HepG2 (cell line): ENCODE results near the gene ACTN4. TPM values are rescaled to one million over a fixed set of nuclear protein-coding genes. Genes with fewer than 3 reads are reported as not detected.
A peak's percentile ranks its signal among the peaks of the same experiment; 100 is the strongest.

Source experiments
- FOXK2 ChIP-seq: fragments of 450-650 bp; IDR thresholded peaks from 2 replicates; pipeline ENCODE4 v1.6.1; 2016
- HNF4G ChIP-seq, 2 experiments: sonication (generic) in 1 of 2; formaldehyde crosslinking in 1 of 2; IDR thresholded peaks; 2 replicates each; pipeline versions ENCODE4 v1.4.0 to v1.6.1; 2011 to 2020; ENCODE audit warnings: borderline replicate concordance in 2 of 2, low read depth in 2 of 2, mild to moderate bottlenecking in 2 of 2, low read length in 1 of 2, missing genetic modification reagents in 1 of 2, moderate library complexity in 1 of 2
- MEIS1 ChIP-seq: sonication (generic); formaldehyde crosslinking; IDR thresholded peaks from 2 replicates; pipeline ENCODE4 v1.9.0; 2021; ENCODE audit warnings: mild to moderate bottlenecking, missing genetic modification reagents, moderate library complexity, borderline replicate concordance
- NONO ChIP-seq, 2 experiments: fragments of 450-650 bp in 1 of 2; sonication (generic) in 1 of 2; formaldehyde crosslinking in 1 of 2; IDR thresholded peaks in 1 of 2; conservative IDR thresholded peaks in 1 of 2; 2 replicates each; pipeline versions ENCODE4 v1.6.1 to v1.8.0; 2017 to 2022; ENCODE audit warnings: mild to moderate bottlenecking in 1 of 2, missing genetic modification reagents in 1 of 2, moderate library complexity in 1 of 2
- SMAD9 ChIP-seq: sonication (generic); formaldehyde crosslinking; IDR thresholded peaks from 2 replicates; pipeline ENCODE4 v1.5.1; 2020; ENCODE audit warnings: mild to moderate bottlenecking, missing genetic modification reagents
- ZNF235 ChIP-seq: sonication (generic); formaldehyde crosslinking; IDR thresholded peaks from 2 replicates; pipeline ENCODE4 v1.8.1; 2023; ENCODE audit warnings: mild to moderate bottlenecking, missing genetic modification reagents, borderline replicate concordance
- ZNF567 ChIP-seq: sonication (generic); formaldehyde crosslinking; IDR thresholded peaks from 2 replicates; pipeline ENCODE4 v1.8.1; 2023; ENCODE audit warnings: mild to moderate bottlenecking, missing genetic modification reagents, borderline replicate concordance
- ZNF776 ChIP-seq: sonication (generic); formaldehyde crosslinking; IDR thresholded peaks from 2 replicates; pipeline ENCODE4 v1.4.0; 2020; ENCODE audit warnings: mild to moderate bottlenecking, missing genetic modification reagents
- ZNF841 ChIP-seq: sonication (generic); formaldehyde crosslinking; IDR thresholded peaks from 2 replicates; pipeline ENCODE4 v1.8.1; 2023; ENCODE audit warnings: missing genetic modification reagents, borderline replicate concordance
- polyA plus RNA-seq, 8 experiments: library from polyadenylated mRNA; depleted of rRNA in 3 of 8; stranded (reverse) in 7 of 8; unstranded in 1 of 8; fragments of >200 nt; fragmentation: Illumina TruSeq in 4 of 8; extraction: Trizol in 4 of 8; gene quantifications; 2 replicates each; pipeline versions ENCODE4 v1.2.1 to v1.2.3, GENCODE V29; 2011 to 2016; ENCODE audit warnings: low read depth in 4 of 8, missing spikeins in 1 of 8, mixed read lengths in 1 of 8; ENCODE audit not compliant: insufficient read depth in 1 of 8
- total RNA-seq, 5 experiments: library from RNA; depleted of rRNA; stranded (reverse); fragments of >200 nt; fragmentation: Illumina TruSeq; extraction: Trizol; gene quantifications; 2 replicates each; pipeline ENCODE4 v1.2.3, GENCODE V29; 2016; ENCODE audit warnings: low read depth in 1 of 5
- TF ChIP-seq, protein P1 (sequence below): sonication (generic); formaldehyde crosslinking; conservative IDR thresholded peaks from 2 replicates; pipeline ENCODE4 v1.4.0; 2020; ENCODE audit warnings: missing genetic modification reagents
- TF ChIP-seq, protein P2 (sequence below): sonication (generic); formaldehyde crosslinking; IDR thresholded peaks from 2 replicates; pipeline ENCODE4 v1.5.1; 2020; ENCODE audit warnings: missing genetic modification reagents, mild to moderate bottlenecking, borderline replicate concordance
- TF ChIP-seq, protein P3 (sequence below): sonication (generic); formaldehyde crosslinking; IDR thresholded peaks from 2 replicates; pipeline ENCODE4 v1.4.0; 2020; ENCODE audit warnings: missing genetic modification reagents
- TF ChIP-seq, protein P4 (sequence below): sonication (generic); formaldehyde crosslinking; IDR thresholded peaks from 2 replicates; pipeline ENCODE4 v1.8.1; 2023; ENCODE audit warnings: mild to moderate bottlenecking, missing genetic modification reagents
- TF ChIP-seq, protein P5 (sequence below): sonication (generic); formaldehyde crosslinking; IDR thresholded peaks from 2 replicates; pipeline ENCODE4 v1.9.0; 2022; ENCODE audit warnings: low read depth, missing genetic modification reagents

The ACTN4 gene
- total and polyA plus RNA-seq, 2 of the 13 experiments (the other 11 are each of a cell fraction or from before 2014, with no cell fraction given): 171 to 192 TPM

DNA sequence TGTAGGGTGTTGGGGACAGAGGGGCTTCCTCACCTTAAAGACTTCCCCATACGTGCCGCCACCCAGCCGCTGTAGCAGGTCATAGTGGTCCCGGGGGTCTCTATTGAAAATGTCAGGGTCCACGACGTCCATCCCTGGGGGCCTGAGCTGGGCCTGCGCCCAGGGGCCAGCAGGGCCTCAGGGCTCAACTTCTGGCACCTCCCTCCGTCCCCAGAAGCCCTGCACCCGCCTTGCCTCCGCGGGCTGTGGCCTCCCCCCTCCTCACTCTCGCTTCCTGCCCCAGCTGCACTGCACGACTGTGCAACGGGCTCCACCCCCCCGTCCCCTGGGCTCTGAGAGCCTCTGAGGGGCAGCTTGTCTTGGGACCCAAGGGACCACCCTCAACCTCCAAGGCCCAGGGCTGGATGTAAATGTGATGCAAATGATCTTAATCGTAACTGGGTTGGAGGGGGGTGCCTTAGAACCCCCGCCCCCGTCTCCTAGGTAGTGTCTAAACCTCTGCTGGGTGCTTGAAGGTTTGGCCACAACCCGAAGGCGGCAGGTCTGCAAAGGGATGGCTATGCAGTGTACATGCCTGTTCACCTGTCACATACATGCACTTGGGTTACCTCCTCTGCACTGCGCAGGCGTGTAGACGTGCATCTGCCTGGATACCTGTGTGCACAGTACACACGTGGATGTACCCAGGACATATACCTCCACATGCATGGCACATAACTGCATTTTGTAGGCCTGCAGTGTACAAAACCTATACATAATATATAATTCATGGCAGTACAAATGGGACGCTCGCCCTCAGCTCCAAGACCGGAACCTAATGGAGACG, 29.5 kb upstream of the ACTN4 start, which contains the start of gene MAP4K1 (continued):
- TF ChIP-seq, protein P1, sequence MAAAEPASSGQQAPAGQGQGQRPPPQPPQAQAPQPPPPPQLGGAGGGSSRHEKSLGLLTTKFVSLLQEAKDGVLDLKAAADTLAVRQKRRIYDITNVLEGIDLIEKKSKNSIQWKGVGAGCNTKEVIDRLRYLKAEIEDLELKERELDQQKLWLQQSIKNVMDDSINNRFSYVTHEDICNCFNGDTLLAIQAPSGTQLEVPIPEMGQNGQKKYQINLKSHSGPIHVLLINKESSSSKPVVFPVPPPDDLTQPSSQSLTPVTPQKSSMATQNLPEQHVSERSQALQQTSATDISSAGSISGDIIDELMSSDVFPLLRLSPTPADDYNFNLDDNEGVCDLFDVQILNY (CRISPR knock-in tag): no peak
- TF ChIP-seq SMAD9 (CRISPR knock-in tag) (no peak), ZNF567 (0 out of 2 replicates have a peak, but pooled peaks have one; percentile 15), ZNF235 (CRISPR knock-in tag) (0 out of 2 replicates have a peak, but pooled peaks have one; percentile 85), MEIS1 (no peak), FOXK2 (no peak), ZNF776 (CRISPR knock-in tag) (peak; percentile 62; the same call in 1 of the 2 replicates), HNF4G (IDR thresholded peaks at IDR 0.05; ENCODE audit: borderline replicate concordance, low read depth, low read length) (no peak), HNF4G (CRISPR knock-in tag; IDR thresholded peaks at IDR 0.05; ENCODE audit: borderline replicate concordance, low read depth) (no peak), NONO (IDR thresholded peaks at IDR 0.05) (no peak), NONO (CRISPR knock-in tag; conservative IDR thresholded peaks at IDR 0.05) (0 out of 2 replicates have a peak, but pooled peaks have one; percentile 1), ZNF841 (CRISPR knock-in tag) (no peak)
- TF ChIP-seq, protein P2, sequence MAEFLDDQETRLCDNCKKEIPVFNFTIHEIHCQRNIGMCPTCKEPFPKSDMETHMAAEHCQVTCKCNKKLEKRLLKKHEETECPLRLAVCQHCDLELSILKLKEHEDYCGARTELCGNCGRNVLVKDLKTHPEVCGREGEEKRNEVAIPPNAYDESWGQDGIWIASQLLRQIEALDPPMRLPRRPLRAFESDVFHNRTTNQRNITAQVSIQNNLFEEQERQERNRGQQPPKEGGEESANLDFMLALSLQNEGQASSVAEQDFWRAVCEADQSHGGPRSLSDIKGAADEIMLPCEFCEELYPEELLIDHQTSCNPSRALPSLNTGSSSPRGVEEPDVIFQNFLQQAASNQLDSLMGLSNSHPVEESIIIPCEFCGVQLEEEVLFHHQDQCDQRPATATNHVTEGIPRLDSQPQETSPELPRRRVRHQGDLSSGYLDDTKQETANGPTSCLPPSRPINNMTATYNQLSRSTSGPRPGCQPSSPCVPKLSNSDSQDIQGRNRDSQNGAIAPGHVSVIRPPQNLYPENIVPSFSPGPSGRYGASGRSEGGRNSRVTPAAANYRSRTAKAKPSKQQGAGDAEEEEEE (CRISPR knock-in tag): no peak
- TF ChIP-seq, protein P3, sequence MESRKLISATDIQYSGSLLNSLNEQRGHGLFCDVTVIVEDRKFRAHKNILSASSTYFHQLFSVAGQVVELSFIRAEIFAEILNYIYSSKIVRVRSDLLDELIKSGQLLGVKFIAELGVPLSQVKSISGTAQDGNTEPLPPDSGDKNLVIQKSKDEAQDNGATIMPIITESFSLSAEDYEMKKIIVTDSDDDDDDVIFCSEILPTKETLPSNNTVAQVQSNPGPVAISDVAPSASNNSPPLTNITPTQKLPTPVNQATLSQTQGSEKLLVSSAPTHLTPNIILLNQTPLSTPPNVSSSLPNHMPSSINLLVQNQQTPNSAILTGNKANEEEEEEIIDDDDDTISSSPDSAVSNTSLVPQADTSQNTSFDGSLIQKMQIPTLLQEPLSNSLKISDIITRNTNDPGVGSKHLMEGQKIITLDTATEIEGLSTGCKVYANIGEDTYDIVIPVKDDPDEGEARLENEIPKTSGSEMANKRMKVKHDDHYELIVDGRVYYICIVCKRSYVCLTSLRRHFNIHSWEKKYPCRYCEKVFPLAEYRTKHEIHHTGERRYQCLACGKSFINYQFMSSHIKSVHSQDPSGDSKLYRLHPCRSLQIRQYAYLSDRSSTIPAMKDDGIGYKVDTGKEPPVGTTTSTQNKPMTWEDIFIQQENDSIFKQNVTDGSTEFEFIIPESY (CRISPR knock-in tag): 0 out of 2 replicates have a peak, but pooled peaks have one; percentile 12
- TF ChIP-seq, protein P4, sequence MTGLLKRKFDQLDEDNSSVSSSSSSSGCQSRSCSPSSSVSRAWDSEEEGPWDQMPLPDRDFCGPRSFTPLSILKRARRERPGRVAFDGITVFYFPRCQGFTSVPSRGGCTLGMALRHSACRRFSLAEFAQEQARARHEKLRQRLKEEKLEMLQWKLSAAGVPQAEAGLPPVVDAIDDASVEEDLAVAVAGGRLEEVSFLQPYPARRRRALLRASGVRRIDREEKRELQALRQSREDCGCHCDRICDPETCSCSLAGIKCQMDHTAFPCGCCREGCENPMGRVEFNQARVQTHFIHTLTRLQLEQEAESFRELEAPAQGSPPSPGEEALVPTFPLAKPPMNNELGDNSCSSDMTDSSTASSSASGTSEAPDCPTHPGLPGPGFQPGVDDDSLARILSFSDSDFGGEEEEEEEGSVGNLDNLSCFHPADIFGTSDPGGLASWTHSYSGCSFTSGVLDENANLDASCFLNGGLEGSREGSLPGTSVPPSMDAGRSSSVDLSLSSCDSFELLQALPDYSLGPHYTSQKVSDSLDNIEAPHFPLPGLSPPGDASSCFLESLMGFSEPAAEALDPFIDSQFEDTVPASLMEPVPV (CRISPR knock-in tag): no peak
- TF ChIP-seq, protein P5, sequence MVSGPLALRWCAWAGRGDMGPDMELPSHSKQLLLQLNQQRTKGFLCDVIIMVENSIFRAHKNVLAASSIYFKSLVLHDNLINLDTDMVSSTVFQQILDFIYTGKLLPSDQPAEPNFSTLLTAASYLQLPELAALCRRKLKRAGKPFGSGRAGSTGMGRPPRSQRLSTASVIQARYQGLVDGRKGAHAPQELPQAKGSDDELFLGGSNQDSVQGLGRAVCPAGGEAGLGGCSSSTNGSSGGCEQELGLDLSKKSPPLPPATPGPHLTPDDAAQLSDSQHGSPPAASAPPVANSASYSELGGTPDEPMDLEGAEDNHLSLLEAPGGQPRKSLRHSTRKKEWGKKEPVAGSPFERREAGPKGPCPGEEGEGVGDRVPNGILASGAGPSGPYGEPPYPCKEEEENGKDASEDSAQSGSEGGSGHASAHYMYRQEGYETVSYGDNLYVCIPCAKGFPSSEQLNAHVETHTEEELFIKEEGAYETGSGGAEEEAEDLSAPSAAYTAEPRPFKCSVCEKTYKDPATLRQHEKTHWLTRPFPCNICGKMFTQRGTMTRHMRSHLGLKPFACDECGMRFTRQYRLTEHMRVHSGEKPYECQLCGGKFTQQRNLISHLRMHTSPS: no peak
